H1 (cell line): ENCODE measurements around the gene ISCA2. TPM values are rescaled to one million over a fixed set of nuclear protein-coding genes. Genes with fewer than 3 reads are reported as not detected.
A peak's percentile ranks its signal among the peaks of the same experiment; 100 is the strongest.

ENCODE experiments used
- CTCF ChIA-PET: fragments of 300-600 bp; sonication (Branson Sonifier 250); formaldehyde crosslinking; loops from one replicate; lab custom pipeline; 2021; ENCODE audit not compliant: partially characterized antibody; lab: Charles Lee
- POLR2A ChIA-PET: fragments of 300-600 bp; sonication (Branson Sonifier 250); formaldehyde crosslinking; loops from one replicate; lab custom pipeline; 2021; ENCODE audit warnings: inconsistent platforms; ENCODE audit not compliant: partially characterized antibody; lab: Charles Lee
- DNase-seq, 2 experiments: peaks; one replicate each; pipeline versions ENCODE4 v3.0.0 to v3.0.0-alpha.2; 2010 to 2022; ENCODE audit warnings: low spot score in 2 of 2, low read depth in 1 of 2, mixed read lengths in 1 of 2
- FAIRE-seq: peaks from 2 replicates; lab custom pipeline; 2011; peaks lifted over from hg19 to GRCh38; lab: Jason Lieb, UNC
- H2AFZ ChIP-seq: 2 replicates; pipeline ENCODE4 v1.8.1; 2012; ENCODE audit warnings: low read length, inconsistent platforms
- H2AK5ac ChIP-seq: 2 replicates; pipeline ENCODE4 v1.6.1; 2013; ENCODE audit warnings: low read depth, low read length
- H2BK120ac ChIP-seq: replicated peaks from 2 replicates; pipeline ENCODE3; 2013; ENCODE audit warnings: low read depth, low read length, inconsistent platforms
- H2BK12ac ChIP-seq: 2 replicates; pipeline ENCODE4 v1.6.1; 2013; ENCODE audit warnings: low read depth, low read length
- H2BK15ac ChIP-seq: 2 replicates; pipeline ENCODE4 v1.6.1; 2013; ENCODE audit warnings: low read length
- H2BK20ac ChIP-seq: 2 replicates; pipeline ENCODE4 v1.6.1; 2013; ENCODE audit warnings: low read length
- H2BK5ac ChIP-seq: 2 replicates; pipeline ENCODE4 v1.6.1; 2013; ENCODE audit warnings: low read depth, low read length
- H3K14ac ChIP-seq: 2 replicates; pipeline ENCODE4 v1.6.1; 2013; ENCODE audit warnings: inconsistent platforms; ENCODE audit not compliant: insufficient read length
- H3K18ac ChIP-seq: 2 replicates; pipeline ENCODE4 v1.6.1; 2013; ENCODE audit warnings: low read length; ENCODE audit errors: extremely low read depth
- H3K23ac ChIP-seq: 2 replicates; pipeline ENCODE4 v1.6.1; 2013; ENCODE audit warnings: inconsistent platforms; ENCODE audit not compliant: insufficient read length
- H3K23me2 ChIP-seq: 2 replicates; pipeline ENCODE4 v1.6.1; 2013; ENCODE audit warnings: low read depth, low read length
- H3K27ac ChIP-seq: 2 replicates; pipeline ENCODE4 v1.6.1; 2011; ENCODE audit warnings: low read depth, low read length, inconsistent platforms
- H3K27me3 ChIP-seq, 4 experiments: replicated peaks in 1 of 4; 1 replicate in 1 of 4; 2 replicates in 3 of 4; pipeline versions ENCODE4 v1.6.1 to v1.8.1; 2011 to 2013; ENCODE audit warnings: low read length in 3 of 4, mild to moderate bottlenecking in 3 of 4, inconsistent platforms in 2 of 4, mixed read lengths in 2 of 4, moderate library complexity in 1 of 4; ENCODE audit not compliant: control insufficient read depth in 3 of 4, insufficient read depth in 3 of 4; ENCODE audit errors: extremely low read depth in 1 of 4
- H3K36me3 ChIP-seq, 4 experiments: 2 replicates each; pipeline versions ENCODE4 v1.6.1 to v1.8.1; 2011 to 2013; ENCODE audit warnings: mild to moderate bottlenecking in 4 of 4, low read length in 3 of 4, moderate library complexity in 2 of 4, control low read depth in 1 of 4, inconsistent platforms in 1 of 4; ENCODE audit not compliant: insufficient read depth in 4 of 4, control insufficient read depth in 2 of 4
- H3K4ac ChIP-seq: replicated peaks from 2 replicates; pipeline ENCODE3; 2013; ENCODE audit warnings: low read length, low read depth, mixed read lengths, inconsistent platforms; ENCODE audit not compliant: insufficient read length
- H3K4me1 ChIP-seq, 4 experiments: replicated peaks in 1 of 4; 1 replicate in 1 of 4; 2 replicates in 3 of 4; pipeline versions ENCODE4 v1.6.1 to v1.8.1; 2011 to 2013; ENCODE audit warnings: low read length in 3 of 4, inconsistent platforms in 2 of 4, mixed read lengths in 1 of 4; ENCODE audit not compliant: insufficient read depth in 4 of 4, control insufficient read depth in 3 of 4
- H3K4me2 ChIP-seq, 2 experiments: 2 replicates each; pipeline versions ENCODE4 v1.6.1 to v1.8.1; 2011 to 2013; ENCODE audit warnings: low read depth in 2 of 2, low read length in 2 of 2, control low read depth in 1 of 2, inconsistent platforms in 1 of 2, mild to moderate bottlenecking in 1 of 2; ENCODE audit not compliant: insufficient read depth in 1 of 2
- H3K4me3 ChIP-seq, 4 experiments: fragments of 200-600, 300-600 bp in 1 of 4; sonication (generic), shearing (Covaris generic), sonication (Bioruptor Twin) in 1 of 4; 2 replicates each; pipeline versions ENCODE4 v1.5.1 to v1.8.1; 2011 to 2016; ENCODE audit warnings: low read length in 4 of 4, low read depth in 3 of 4, control low read depth in 2 of 4, inconsistent platforms in 2 of 4, mild to moderate bottlenecking in 2 of 4, mixed read lengths in 1 of 4, moderate library complexity in 1 of 4; ENCODE audit not compliant: insufficient read depth in 2 of 4; ENCODE audit errors: extremely low read depth in 1 of 4
- H3K56ac ChIP-seq: replicated peaks from 2 replicates; pipeline ENCODE3; 2013; ENCODE audit warnings: low read depth, mild to moderate bottlenecking, mixed read lengths, low read length, inconsistent platforms; ENCODE audit not compliant: insufficient read length
- H3K79me1 ChIP-seq: 2 replicates; pipeline ENCODE4 v1.6.1; 2013; ENCODE audit warnings: low read depth, low read length, control low read depth
- H3K79me2 ChIP-seq, 2 experiments: 2 replicates each; pipeline versions ENCODE4 v1.6.1 to v1.8.1; 2012 to 2013; ENCODE audit warnings: low read length in 2 of 2, mild to moderate bottlenecking in 2 of 2, inconsistent platforms in 1 of 2; ENCODE audit not compliant: insufficient read depth in 2 of 2, control insufficient read depth in 1 of 2
- H3K9ac ChIP-seq, 4 experiments: replicated peaks in 1 of 4; 1 replicate in 1 of 4; 2 replicates in 3 of 4; pipeline versions ENCODE4 v1.6.1 to v1.8.1; 2011 to 2013; ENCODE audit warnings: low read depth in 3 of 4, low read length in 3 of 4, control low read depth in 2 of 4, mild to moderate bottlenecking in 2 of 4, moderate library complexity in 2 of 4, inconsistent platforms in 1 of 4; ENCODE audit errors: extremely low read depth in 1 of 4
- H3K9me3 ChIP-seq, 2 experiments: 2 replicates each; pipeline versions ENCODE4 v1.6.1 to v1.8.1; 2012 to 2013; ENCODE audit warnings: mild to moderate bottlenecking in 2 of 2, moderate library complexity in 2 of 2, control low read depth in 1 of 2, inconsistent platforms in 1 of 2, low read depth in 1 of 2, low read length in 1 of 2, mixed read lengths in 1 of 2; ENCODE audit not compliant: insufficient read depth in 2 of 2
- H4K20me1 ChIP-seq, 2 experiments: replicated peaks in 1 of 2; 2 replicates each; pipeline versions ENCODE3 to v1.8.1; 2011 to 2013; ENCODE audit warnings: inconsistent platforms in 2 of 2, low read length in 2 of 2, mild to moderate bottlenecking in 1 of 2; ENCODE audit not compliant: insufficient read depth in 2 of 2, control insufficient read depth in 1 of 2
- H4K5ac ChIP-seq: 2 replicates; pipeline ENCODE4 v1.6.1; 2013; ENCODE audit warnings: low read length, low read depth, mixed read lengths, inconsistent platforms; ENCODE audit not compliant: insufficient read length
- H4K8ac ChIP-seq: 2 replicates; pipeline ENCODE4 v1.8.0; 2013; ENCODE audit warnings: mild to moderate bottlenecking, moderate library complexity, low read length, inconsistent platforms; ENCODE audit not compliant: insufficient read depth; ENCODE audit errors: extremely low read depth
- H4K91ac ChIP-seq: replicated peaks from 2 replicates; pipeline ENCODE3; 2013; ENCODE audit warnings: low read length, mixed read lengths, inconsistent platforms; ENCODE audit not compliant: insufficient read length
- BCL11A ChIP-seq, 2 experiments: IDR thresholded peaks; one replicate each; pipeline ENCODE4 v1.6.1; 2011; ENCODE audit warnings: low read depth in 2 of 2, low read length in 2 of 2, mild to moderate bottlenecking in 2 of 2
- CREB1 ChIP-seq: IDR thresholded peaks from 2 replicates; pipeline ENCODE4 v1.6.1; 2012; ENCODE audit warnings: inconsistent platforms
- JUN ChIP-seq: IDR thresholded peaks from 2 replicates; pipeline ENCODE4 v1.6.1; 2011; ENCODE audit warnings: low read depth, mild to moderate bottlenecking, improper control_type of control experiment, low read length
- NRF1 ChIP-seq: IDR thresholded peaks from 2 replicates; pipeline ENCODE4 v1.6.1; 2011; ENCODE audit warnings: mild to moderate bottlenecking, low read depth, low read length, improper control_type of control experiment
- SP1 ChIP-seq: IDR thresholded peaks from 2 replicates; pipeline ENCODE4 v1.6.1; 2011; ENCODE audit warnings: low read depth, low read length
- SP4 ChIP-seq: IDR thresholded peaks from 2 replicates; pipeline ENCODE4 v1.6.1; 2012; ENCODE audit warnings: low read length, inconsistent platforms
- SRF ChIP-seq: IDR thresholded peaks from 2 replicates; pipeline ENCODE4 v1.6.1; 2011; ENCODE audit warnings: mild to moderate bottlenecking, low read depth, low read length, moderate library complexity
- ZNF274 ChIP-seq: IDR thresholded peaks from 2 replicates; pipeline ENCODE4 v1.7.0; 2012; ENCODE audit warnings: low read length, borderline replicate concordance; ENCODE audit errors: extremely low read depth
- WGBS, 2 experiments: shearing (Covaris generic) in 1 of 2; methylation state at CpG; one replicate each; pipeline versions ENCODE4 v1.1.6 to v1.1.7; 2013 to 2015; ENCODE audit warnings: low lambda C conversion rate in 2 of 2, mixed read lengths in 2 of 2, inconsistent platforms in 1 of 2, low coverage in 1 of 2, missing lambda C conversion rate in 1 of 2; ENCODE audit not compliant: insufficient replicate concordance in 2 of 2, insufficient coverage in 1 of 2, insufficient read length in 1 of 2; ENCODE audit errors: extremely low coverage in 1 of 2, missing lambda C conversion rate in 1 of 2; 5-methylcytosine and 5-hydroxymethylcytosine counted together
- polyA plus RNA-seq, 7 experiments: library from polyadenylated mRNA; depleted of rRNA in 3 of 7; stranded (reverse) in 5 of 7; unstranded in 2 of 7; fragments of >200 nt in 5 of 7; fragments of 200-250 nt in 2 of 7; gene quantifications; 1 replicate in 5 of 7; 2 replicates in 1 of 7; 4 replicates in 1 of 7; pipeline versions ENCODE4 v1.2.1 to v1.2.3, GENCODE V29; 2011 to 2013; ENCODE audit warnings: missing spikeins in 2 of 7, mixed read lengths in 2 of 7
- total RNA-seq: library from RNA; stranded (reverse); fragmentation: NEBNext Ultra II Directional; extraction: Animal tissue kit (Norgen Biotek cat#: 25700); gene quantifications from 2 replicates; pipeline ENCODE4 v1.2.1, GENCODE V29; 2021
- TF ChIP-seq, protein P1 (sequence below): IDR thresholded peaks from 2 replicates; pipeline ENCODE4 v1.6.1; 2012; ENCODE audit warnings: inconsistent platforms
- TF ChIP-seq, protein P2 (sequence below), 3 experiments: IDR thresholded peaks; 1 replicate in 2 of 3; 2 replicates in 1 of 3; pipeline versions ENCODE4 v1.5.1 to v1.6.1; 2011; ENCODE audit warnings: low read length in 3 of 3, mild to moderate bottlenecking in 3 of 3, inconsistent platforms in 2 of 3, low read depth in 1 of 3, moderate library complexity in 1 of 3; ENCODE audit not compliant: insufficient read depth in 1 of 3; ENCODE audit errors: control extremely low read depth in 1 of 3

Gene ISCA2
- total and polyA plus RNA-seq, 2 of the 8 experiments (the other 6 are each of a cell fraction or from before 2014, with no cell fraction given): 43.5 to 78.6 TPM

DNA sequence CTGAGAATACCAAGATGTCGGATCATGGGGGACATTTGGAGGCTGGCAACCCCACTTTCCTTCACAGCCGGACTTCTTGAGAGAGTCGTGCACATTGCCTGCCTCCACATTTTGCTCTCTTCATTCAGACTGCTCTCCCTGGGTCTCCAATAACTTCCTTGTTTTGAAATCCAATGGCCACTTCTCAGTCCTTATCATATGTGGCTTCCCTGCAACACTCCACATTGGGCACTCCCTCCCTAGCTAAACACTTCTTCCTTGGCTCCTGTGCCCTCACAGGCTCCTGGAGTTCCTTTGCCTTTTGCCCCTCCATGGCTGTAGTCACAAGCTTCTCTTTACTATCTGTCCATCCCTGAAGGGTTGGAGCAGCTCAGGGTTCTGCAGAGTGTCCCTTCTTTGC, 30.6 kb upstream of the ISCA2 start:
- ChIA-PET POLR2A (interaction anchor here (0.6 to 1.0 kb wide), 3 partner anchors 15 to 112 kb away, joined by 3 to 4 read pairs (median 3); no protein-coding TSS in a partner anchor), CTCF (interaction anchor here (0.5 to 18.2 kb wide), 7 partner anchors 15 to 1410 kb away, joined by 3 to 181 read pairs (median 3); no protein-coding TSS in a partner anchor)
- Histone ChIP-seq H3K79me2 (no peaks in the 10 kb centered on the region), H3K18ac (no peak overlapping the region), H2BK15ac (no peak overlapping the region), H3K4me2 (no peak overlapping the region), H3K14ac (no peak overlapping the region), H2AFZ (no peak overlapping the region), H3K27me3 (no peaks in the 10 kb centered on the region), H4K20me1 (no peaks in the 10 kb centered on the region), H3K9ac (no peak overlapping the region), H3K4ac (no peak overlapping the region), H2BK12ac (no peak overlapping the region), H3K56ac (no peak overlapping the region), H2AK5ac (no peak overlapping the region), H3K4me1 (peaks cover 0 to 3% (median 2%) of the 10 kb centered on the region in 4 experiments; a peak in 5 of 7 replicates), H3K27ac (no peak overlapping the region), H4K5ac (no peak overlapping the region), H2BK120ac (no peak overlapping the region), H3K9me3 (no peaks in the 10 kb centered on the region), H3K36me3 (no peaks in the 10 kb centered on the region), H2BK5ac (no peak overlapping the region), H3K23ac (no peak overlapping the region), H4K8ac (no peak overlapping the region), H2BK20ac (no peak overlapping the region), H4K91ac (no peak overlapping the region), H3K79me1 (no peaks in the 10 kb centered on the region), H3K23me2 (no peaks in the 10 kb centered on the region), H3K4me3 (no peak overlapping the region)
- TF ChIP-seq, protein P1, sequence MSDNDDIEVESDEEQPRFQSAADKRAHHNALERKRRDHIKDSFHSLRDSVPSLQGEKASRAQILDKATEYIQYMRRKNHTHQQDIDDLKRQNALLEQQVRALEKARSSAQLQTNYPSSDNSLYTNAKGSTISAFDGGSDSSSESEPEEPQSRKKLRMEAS: no peak
- TF ChIP-seq JUN (no peak), CREB1 (no peak), SRF (no peak), NRF1 (no peak), SP4 (no peak), BCL11A (IDR thresholded peaks at IDR 0.05; ENCODE audit: low read depth in 2 of 2, low read length in 2 of 2) (no peak), ZNF274 (no peak), SP1 (no peak)
- TF ChIP-seq, protein P2, sequence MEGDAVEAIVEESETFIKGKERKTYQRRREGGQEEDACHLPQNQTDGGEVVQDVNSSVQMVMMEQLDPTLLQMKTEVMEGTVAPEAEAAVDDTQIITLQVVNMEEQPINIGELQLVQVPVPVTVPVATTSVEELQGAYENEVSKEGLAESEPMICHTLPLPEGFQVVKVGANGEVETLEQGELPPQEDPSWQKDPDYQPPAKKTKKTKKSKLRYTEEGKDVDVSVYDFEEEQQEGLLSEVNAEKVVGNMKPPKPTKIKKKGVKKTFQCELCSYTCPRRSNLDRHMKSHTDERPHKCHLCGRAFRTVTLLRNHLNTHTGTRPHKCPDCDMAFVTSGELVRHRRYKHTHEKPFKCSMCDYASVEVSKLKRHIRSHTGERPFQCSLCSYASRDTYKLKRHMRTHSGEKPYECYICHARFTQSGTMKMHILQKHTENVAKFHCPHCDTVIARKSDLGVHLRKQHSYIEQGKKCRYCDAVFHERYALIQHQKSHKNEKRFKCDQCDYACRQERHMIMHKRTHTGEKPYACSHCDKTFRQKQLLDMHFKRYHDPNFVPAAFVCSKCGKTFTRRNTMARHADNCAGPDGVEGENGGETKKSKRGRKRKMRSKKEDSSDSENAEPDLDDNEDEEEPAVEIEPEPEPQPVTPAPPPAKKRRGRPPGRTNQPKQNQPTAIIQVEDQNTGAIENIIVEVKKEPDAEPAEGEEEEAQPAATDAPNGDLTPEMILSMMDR (IDR thresholded peaks at IDR 0.05; ENCODE audit: control extremely low read depth in 1 of 3, insufficient read depth in 1 of 3, low read depth in 1 of 3, low read length in 3 of 3): no peak
- WGBS, 2 experiments: 90% methylated on average over 3 of the region's 3 CpGs; no CpG with 5 or more reads in 1 of the 2 experiments
- FAIRE-seq (no peak), DNase-seq (peak in 1 of 2 experiments; percentile 24)
